Right kidney (tissue), 1 donor: ENCODE measurements around the gene DLG1.

Experiments
- DNase-seq: peaks from one replicate; pipeline ENCODE4 v3.0.0-alpha.2; 2016

DLG1 gene

GRCh38 chr3:197320582-197320981 is 22.2 kb upstream of the DLG1 start:
- DNase-seq: no peak

GRCh38 chr3:197317250-197317963 is 19.0 kb upstream of the DLG1 start:
- DNase-seq: no peak

GRCh38 chr3:197312431-197312830 is 14.0 kb upstream of the DLG1 start:
- no peak for DNase-seq

GRCh38 chr3:197311591-197311990 is 13.2 kb upstream of the DLG1 start:
- DNase-seq: no peak

GRCh38 chr3:197309528-197310361 is 11.3 kb upstream of the DLG1 start:
- DNase-seq: no peak

GRCh38 chr3:197308591-197308990 is 10.2 kb upstream of the DLG1 start:
- no peak for DNase-seq

- no peak for DNase-seq
Measured at GRCh38 chr3:197306374-197307086, 8.1 kb upstream of the DLG1 start.

- no peak for DNase-seq
Measured at GRCh38 chr3:197305854-197306253, 7.4 kb upstream of the DLG1 start.

- DNase-seq: no peak
Measured at GRCh38 chr3:197303452-197303851, 5.0 kb upstream of the DLG1 start.

GRCh38 chr3:197302696-197303341 is 4.4 kb upstream of the DLG1 start:
- DNase-seq: no peak

GRCh38 chr3:197302033-197302432 is 3.6 kb upstream of the DLG1 start:
- DNase-seq: no peak

- peak; percentile 5 for DNase-seq
Measured at GRCh38 chr3:197300361-197300760, 1.9 kb upstream of the DLG1 start.

GRCh38 chr3:197298945-197299854 is 788 bp upstream of the DLG1 start:
- peak; percentile 77 for DNase-seq

GRCh38 chr3:197297476-197298340 is 704 bp downstream of the DLG1 start:
- DNase-seq: peak; percentile 90

- no peak for DNase-seq
Measured at GRCh38 chr3:197297002-197297401, 1.4 kb downstream of the DLG1 start.

- DNase-seq: no peak
Measured at GRCh38 chr3:197296545-197296944, 1.9 kb downstream of the DLG1 start.

- no peak for DNase-seq
Measured at GRCh38 chr3:197295871-197296270, 2.5 kb downstream of the DLG1 start.

GRCh38 chr3:197293605-197294237 is 4.7 kb downstream of the DLG1 start:
- no peak for DNase-seq

- DNase-seq: no peak
Measured at GRCh38 chr3:197292648-197293047, 5.8 kb downstream of the DLG1 start.

- DNase-seq: no peak
Measured at GRCh38 chr3:197292083-197292646, 6.2 kb downstream of the DLG1 start.
